ENCODE results near the gene AJM1. TPM values are rescaled to one million over a fixed set of nuclear protein-coding genes. Genes with fewer than 3 reads are reported as not detected.
A peak's percentile ranks its signal among the peaks of the same experiment; 100 is the strongest.
"Not testable (repeated sequence)": the region's sequence is repeated elsewhere in the genome, so short reads cannot be mapped to it uniquely, and the experiment has no call there.

AJM1 gene
- total RNA-seq, 4 donors from 2014 or later, result 0.32 to 2.3 (median 1.0) TPM

GRCh38 chr9:136875155-136875554 is 32.9 kb downstream of the AJM1 start:
- 95 to 97% methylated on average over 6 of the region's 6 CpGs for WGBS, 2 donors
- Histone ChIP-seq H3K27me3 (no peaks in the 10 kb centered on the region), H3K4me3 (no peak overlapping the region), H3K4me1 (peaks cover 0 to 5% (median 0%) of the 10 kb centered on the region in 3 donors), H3K27ac (no peak overlapping the region), H3K9me3 (no peaks in the 10 kb centered on the region), H3K36me3 (no peaks in the 10 kb centered on the region)
- intact Hi-C loops (cut with DNase I), result no loop called here
- DNase-seq, result no peak
- TF ChIP-seq CTCF (IDR thresholded peaks at IDR 0.05) (no peak), POLR2A (IDR thresholded peaks at IDR 0.05) (no peak)

GRCh38 chr9:136876476-136876875 is 34.2 kb downstream of the AJM1 start:
- no peaks in the 10 kb centered on the region for H3K9me3 ChIP-seq
- H3K27me3 ChIP-seq, result no peaks in the 10 kb centered on the region
- TF ChIP-seq CTCF (IDR thresholded peaks at IDR 0.05) (no peak), POLR2A (IDR thresholded peaks at IDR 0.05) (no peak)
- no peaks in the 10 kb centered on the region for H3K36me3 ChIP-seq
- no peak overlapping the region for H3K4me3 ChIP-seq
- 89 to 91% methylated on average over 1 to 4 of the region's 5 CpGs for WGBS, 2 donors
- intact Hi-C loops (cut with DNase I), result no loop called here
- H3K27ac ChIP-seq, result no peak overlapping the region
- no peak for DNase-seq
- H3K4me1 ChIP-seq, result peaks cover 0 to 7% (median under 1%) of the 10 kb centered on the region in 3 donors

- Histone ChIP-seq H3K4me1 (peaks cover 12 to 40% (median 18%) of the 10 kb centered on the region in 3 donors), H3K4me3 (no peak overlapping the region), H3K9me3 (no peaks in the 10 kb centered on the region), H3K27ac (no peak overlapping the region), H3K27me3 (no peaks in the 10 kb centered on the region), H3K36me3 (no peaks in the 10 kb centered on the region)
- WGBS, 2 donors, result 74 to 87% methylated on average over 8 to 11 of the region's 11 CpGs
- TF ChIP-seq CTCF (IDR thresholded peaks at IDR 0.05), result no peak
- TF ChIP-seq POLR2A (IDR thresholded peaks at IDR 0.05), result no peak
- DNase-seq, result no peak
- intact Hi-C loops (cut with DNase I), result no loop called here
These were observed 38.4 kb downstream of the AJM1 start for GRCh38 chr9:136880651-136881050.

- Histone ChIP-seq H3K4me3 (peak overlapping the region in 3 of 4 donors; percentile 23 to 59 (median 31)), H3K27me3 (no peaks in the 10 kb centered on the region), H3K27ac (peak overlapping the region; percentile 56 to 87 (median 74)), H3K4me1 (peaks cover 14 to 40% (median 20%) of the 10 kb centered on the region in 3 donors), H3K9me3 (no peaks in the 10 kb centered on the region), H3K36me3 (no peaks in the 10 kb centered on the region)
- no peak for DNase-seq
- WGBS, 2 donors, result 33% methylated on average over 1 of the region's 9 CpGs; no CpG with 5 or more reads in 1 of the 2 donors
- intact Hi-C loops (cut with DNase I), result no loop called here
- TF ChIP-seq POLR2A (IDR thresholded peaks at IDR 0.05) (no peak), CTCF (IDR thresholded peaks at IDR 0.05) (no peak)
These were observed 39.4 kb downstream of the AJM1 start for GRCh38 chr9:136881691-136882108.

- Histone ChIP-seq H3K36me3 (no peaks in the 10 kb centered on the region), H3K9me3 (no peaks in the 10 kb centered on the region), H3K4me3 (peak overlapping the region in 3 of 4 donors; percentile 23 to 59 (median 31)), H3K27ac (peak overlapping the region; percentile 56 to 87 (median 74)), H3K4me1 (peaks cover 20 to 47% (median 23%) of the 10 kb centered on the region in 3 donors), H3K27me3 (no peaks in the 10 kb centered on the region)
- TF ChIP-seq POLR2A (IDR thresholded peaks at IDR 0.05) (no peak), CTCF (IDR thresholded peaks at IDR 0.05) (peak in 2 of 6 experiments; percentile 8 to 37)
- intact Hi-C loops (cut with DNase I), result no loop called here
- WGBS, 2 donors, result 4 to 16% methylated on average over 6 to 18 of the region's 19 CpGs
- no peak for DNase-seq
These were observed 40.0 kb downstream of the AJM1 start for GRCh38 chr9:136882109-136882946.

GRCh38 chr9:136882947-136883283 is 40.6 kb downstream of the AJM1 start:
- Histone ChIP-seq H3K4me1 (peaks cover 26 to 52% (median 28%) of the 10 kb centered on the region in 3 donors), H3K4me3 (peak overlapping the region in 2 of 4 donors; percentile 31 to 59), H3K27ac (peak overlapping the region; percentile 56 to 87 (median 74))
- H3K27me3 ChIP-seq; DNase-seq; intact Hi-C loops (cut with DNase I); H3K36me3 ChIP-seq; H3K9me3 ChIP-seq: not testable (repeated sequence)
- WGBS, 2 donors, result 37 to 40% methylated on average over 7 to 9 of the region's 9 CpGs

GRCh38 chr9:136883670-136884069 is 41.4 kb downstream of the AJM1 start:
- intact Hi-C loops (cut with DNase I); DNase-seq; H3K36me3 ChIP-seq; H3K27me3 ChIP-seq; H3K9me3 ChIP-seq; H3K4me3 ChIP-seq: not testable (repeated sequence)
- Histone ChIP-seq H3K27ac (peak overlapping the region in 2 of 4 donors; percentile 85 to 87), H3K4me1 (peaks cover 26 to 56% (median 28%) of the 10 kb centered on the region in 3 donors)
- 53 to 73% methylated on average over 8 to 10 of the region's 10 CpGs for WGBS, 2 donors

All from esophagus squamous epithelium (tissue), 5 donors.